GM18505 (cell line): ENCODE data around the gene CBLB.

ENCODE experiments used
- ATAC-seq: cut with Tn5 transposase; IDR thresholded peaks from one replicate; pipeline ENCODE4 v1.9.1; 2021; ENCODE audit not compliant: unreplicated experiment
- POLR2A ChIP-seq: IDR thresholded peaks from 4 replicates; pipeline ENCODE4 v1.6.1; 2011; ENCODE audit warnings: borderline replicate concordance; ENCODE audit not compliant: insufficient read depth, insufficient read length; ENCODE audit errors: extremely low read depth

The CBLB gene

GRCh38 chr3:105661461-105661860 is 207.4 kb downstream of the CBLB start:
- ATAC-seq: no peak
- TF ChIP-seq POLR2A: no peak

- no peak for ATAC-seq
- no peak for TF ChIP-seq POLR2A
Measured at GRCh38 chr3:105656651-105657504, 211.9 kb downstream of the CBLB start.

- ATAC-seq: no peak
- TF ChIP-seq POLR2A: no peak
Measured at GRCh38 chr3:105653868-105654267, 214.9 kb downstream of the CBLB start.

- TF ChIP-seq POLR2A: no peak
- ATAC-seq: no peak
Measured at GRCh38 chr3:105653166-105653565, 215.6 kb downstream of the CBLB start.

- ATAC-seq: no peak
- TF ChIP-seq POLR2A: no peak
Measured at GRCh38 chr3:105649480-105649879, 219.3 kb downstream of the CBLB start.

- no peak for TF ChIP-seq POLR2A
- no peak for ATAC-seq
Measured at GRCh38 chr3:105647047-105647446, 221.8 kb downstream of the CBLB start.

- ATAC-seq: no peak
- TF ChIP-seq POLR2A: no peak
Measured at GRCh38 chr3:105639131-105639530, 229.7 kb downstream of the CBLB start.

GRCh38 chr3:105634708-105635107 is 234.1 kb downstream of the CBLB start:
- no peak for TF ChIP-seq POLR2A
- no peak for ATAC-seq

GRCh38 chr3:105629718-105630117 is 239.1 kb downstream of the CBLB start:
- TF ChIP-seq POLR2A: no peak
- ATAC-seq: no peak

- ATAC-seq: no peak
- no peak for TF ChIP-seq POLR2A
Measured at GRCh38 chr3:105626739-105627138, 242.1 kb downstream of the CBLB start.

GRCh38 chr3:105622169-105622568 is 246.6 kb downstream of the CBLB start:
- no peak for TF ChIP-seq POLR2A
- ATAC-seq: no peak

- no peak for TF ChIP-seq POLR2A
- ATAC-seq: no peak
Measured at GRCh38 chr3:105620236-105620635, 248.6 kb downstream of the CBLB start.

- no peak for ATAC-seq
- no peak for TF ChIP-seq POLR2A
Measured at GRCh38 chr3:105619651-105620050, 249.2 kb downstream of the CBLB start.

- no peak for TF ChIP-seq POLR2A
Measured at GRCh38 chr3:105618556-105618955, 250.3 kb downstream of the CBLB start.

GRCh38 chr3:105616374-105617121 is 252.3 kb downstream of the CBLB start:
- ATAC-seq: no peak

More at GRCh38 chr3:105618556-105618955, 250.3 kb downstream of the CBLB start:
- ATAC-seq: no peak

GRCh38 chr3:105615814-105616213 is 253.0 kb downstream of the CBLB start:
- TF ChIP-seq POLR2A: no peak
- ATAC-seq: no peak

More at GRCh38 chr3:105616374-105617121, 252.3 kb downstream of the CBLB start:
- no peak for TF ChIP-seq POLR2A
